Spleen (tissue), 11 donors: ENCODE results near the gene EP400. TPM values are rescaled to one million over a fixed set of nuclear protein-coding genes. Genes with fewer than 3 reads are reported as not detected.

Source experiments
- DNase-seq: peaks from one replicate; pipeline ENCODE4 v3.0.0-alpha.2; 2020
- H3K27ac ChIP-seq, 8 donors: fragments of 200-600 bp; sonication (generic) in 7 of 8; 1 replicate in 4 of 8; 2 replicates in 4 of 8; pipeline versions ENCODE4 v1.5.0 to v1.8.0; 2016 to 2021; ENCODE audit warnings: inconsistent platforms in 4 of 8, mild to moderate bottlenecking in 4 of 8, moderate library complexity in 1 of 8
- H3K27me3 ChIP-seq, 7 donors: fragments of 200-600 bp; sonication (generic) in 6 of 7; replicated peaks in 1 of 7; 1 replicate in 4 of 7; 2 replicates in 3 of 7; pipeline versions ENCODE4 v1.5.0 to v1.8.0; 2016 to 2021; ENCODE audit warnings: inconsistent platforms in 3 of 7, mild to moderate bottlenecking in 1 of 7
- H3K36me3 ChIP-seq, 6 donors: fragments of 200-600 bp; sonication (generic) in 5 of 6; 1 replicate in 4 of 6; 2 replicates in 2 of 6; pipeline versions ENCODE4 v1.5.0 to v1.8.0; 2016 to 2021; ENCODE audit warnings: inconsistent platforms in 2 of 6
- H3K4me1 ChIP-seq, 6 donors: fragments of 200-600 bp; sonication (generic) in 5 of 6; 1 replicate in 3 of 6; 2 replicates in 3 of 6; pipeline versions ENCODE4 v1.5.0 to v1.8.0; 2016 to 2021; ENCODE audit warnings: inconsistent platforms in 3 of 6
- H3K4me3 ChIP-seq, 8 donors: fragments of 200-600 bp; sonication (generic) in 7 of 8; 1 replicate in 4 of 8; 2 replicates in 4 of 8; pipeline versions ENCODE4 v1.5.0 to v1.8.0; 2016 to 2021; ENCODE audit warnings: inconsistent platforms in 4 of 8, mild to moderate bottlenecking in 4 of 8, moderate library complexity in 2 of 8
- H3K9me3 ChIP-seq, 8 donors: fragments of 200-600 bp; sonication (generic) in 7 of 8; 1 replicate in 4 of 8; 2 replicates in 4 of 8; pipeline versions ENCODE4 v1.5.0 to v1.8.0; 2016 to 2021; ENCODE audit warnings: inconsistent platforms in 4 of 8
- POLR2A ChIP-seq, 3 donors: fragments of 450-650 bp; IDR thresholded peaks; one replicate each; pipeline ENCODE4 v1.5.1; 2017; ENCODE audit warnings: antibody characterized with exemption in 3 of 3, mild to moderate bottlenecking in 1 of 3
- POLR2AphosphoS5 ChIP-seq, 3 donors: sonication (generic); formaldehyde crosslinking; IDR thresholded peaks; one replicate each; pipeline ENCODE4 v1.5.1; 2017; ENCODE audit warnings: antibody characterized with exemption in 3 of 3
- WGBS, 5 donors: extraction: QIAGEN DNeasy Blood & Tissue Kit in 3 of 5; methylation state at CpG; one replicate each; pipeline versions ENCODE4 v1.1.5 to v1.1.7; 2013 to 2018; 5-methylcytosine and 5-hydroxymethylcytosine counted together
- intact Hi-C: fragments of 100-400 bp; cut with DNase I; formaldehyde crosslinking; loops from one replicate; pipeline ENCODE4 v1.15.0; 2023; ENCODE audit warnings: low total_unique reads
- polyA plus RNA-seq, 3 donors: library from polyadenylated mRNA; stranded (reverse); fragments of 200-250 nt; gene quantifications; one replicate each; pipeline ENCODE4 v1.2.1, GENCODE V29; 2013
- total RNA-seq, 7 donors: library from RNA; depleted of rRNA in 3 of 7; stranded (reverse); fragments of >200 nt in 3 of 7; fragmentation: NEBNext Ultra II Directional in 4 of 7; extraction: Animal tissue kit (Norgen Biotek cat#: 25700) in 4 of 7; gene quantifications; one replicate each; pipeline versions ENCODE4 v1.1.0 to v1.2.1, GENCODE V29; 2016 to 2021
- TF ChIP-seq, protein P1 (sequence below), 11 experiments: fragments of 200-600 bp in 7 of 11; fragments of 450-650 bp in 4 of 11; sonication (generic) in 4 of 11; IDR thresholded peaks in 8 of 11; conservative IDR thresholded peaks in 3 of 11; 1 replicate in 7 of 11; 2 replicates in 4 of 11; pipeline versions ENCODE4 v1.4.0 to v1.8.0; 2016 to 2021; ENCODE audit warnings: antibody characterized with exemption in 11 of 11, inconsistent platforms in 4 of 11, mild to moderate bottlenecking in 1 of 11
- donor health status: healthy with polysubstance abuse.
- donor health status: DM: no; HTN: no; CAD: no; lungs with moderate emphysema.
- donor health status: DM: no; HTN: no; CAD: no.
- donor health status: Bipolar disorder and iron deficiency.
- donor health status: healthy.
- donor health status: DM: no; HTN: no; CAD: no.
- donor health status: DM: yes; HTN: yes; CAD: no.

EP400 gene
- total and polyA plus RNA-seq, 10 donors, result 11.8 to 70.2 (median 45.6) TPM

DNA sequence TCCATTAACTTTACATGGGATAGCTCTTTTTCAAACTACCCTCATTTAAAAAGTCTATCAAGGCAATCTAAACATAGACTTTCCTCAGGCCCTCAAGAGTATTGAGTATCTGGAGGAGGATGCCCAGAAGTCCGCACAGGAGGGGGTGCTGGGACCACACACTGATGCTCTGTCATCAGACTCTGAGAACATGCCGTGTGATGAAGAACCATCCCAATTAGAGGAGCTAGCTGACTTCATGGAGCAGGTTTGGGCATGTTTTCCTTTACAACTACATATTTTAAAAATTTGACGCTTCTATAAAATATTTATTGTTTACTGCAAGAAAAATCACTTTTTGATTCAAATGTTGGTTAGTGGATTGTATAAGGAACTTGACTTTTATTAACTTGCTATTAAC, 93.5 kb downstream of the EP400 start:
- no peak overlapping the region for H3K4me3 ChIP-seq
- no peak overlapping the region for H3K27ac ChIP-seq
- no peaks in the 10 kb centered on the region for H3K27me3 ChIP-seq
- no peaks in the 10 kb centered on the region for H3K9me3 ChIP-seq
- peaks cover 12 to 100% (median 75%) of the 10 kb centered on the region in 6 donors for H3K36me3 ChIP-seq
- WGBS, 5 donors, result 94 to 98% (median 97%) methylated on average over 3 of the region's 3 CpGs
- TF ChIP-seq POLR2A (IDR thresholded peaks at IDR 0.05), result no peak
- TF ChIP-seq, protein P1, sequence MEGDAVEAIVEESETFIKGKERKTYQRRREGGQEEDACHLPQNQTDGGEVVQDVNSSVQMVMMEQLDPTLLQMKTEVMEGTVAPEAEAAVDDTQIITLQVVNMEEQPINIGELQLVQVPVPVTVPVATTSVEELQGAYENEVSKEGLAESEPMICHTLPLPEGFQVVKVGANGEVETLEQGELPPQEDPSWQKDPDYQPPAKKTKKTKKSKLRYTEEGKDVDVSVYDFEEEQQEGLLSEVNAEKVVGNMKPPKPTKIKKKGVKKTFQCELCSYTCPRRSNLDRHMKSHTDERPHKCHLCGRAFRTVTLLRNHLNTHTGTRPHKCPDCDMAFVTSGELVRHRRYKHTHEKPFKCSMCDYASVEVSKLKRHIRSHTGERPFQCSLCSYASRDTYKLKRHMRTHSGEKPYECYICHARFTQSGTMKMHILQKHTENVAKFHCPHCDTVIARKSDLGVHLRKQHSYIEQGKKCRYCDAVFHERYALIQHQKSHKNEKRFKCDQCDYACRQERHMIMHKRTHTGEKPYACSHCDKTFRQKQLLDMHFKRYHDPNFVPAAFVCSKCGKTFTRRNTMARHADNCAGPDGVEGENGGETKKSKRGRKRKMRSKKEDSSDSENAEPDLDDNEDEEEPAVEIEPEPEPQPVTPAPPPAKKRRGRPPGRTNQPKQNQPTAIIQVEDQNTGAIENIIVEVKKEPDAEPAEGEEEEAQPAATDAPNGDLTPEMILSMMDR (IDR thresholded peaks at IDR 0.05 in 8 of 11, conservative IDR thresholded peaks at IDR 0.05 in 3 of 11), result no peak
- H3K4me1 ChIP-seq, result no peaks in the 10 kb centered on the region
- DNase-seq, result no peak
- intact Hi-C loops, result no loop called here

DNA sequence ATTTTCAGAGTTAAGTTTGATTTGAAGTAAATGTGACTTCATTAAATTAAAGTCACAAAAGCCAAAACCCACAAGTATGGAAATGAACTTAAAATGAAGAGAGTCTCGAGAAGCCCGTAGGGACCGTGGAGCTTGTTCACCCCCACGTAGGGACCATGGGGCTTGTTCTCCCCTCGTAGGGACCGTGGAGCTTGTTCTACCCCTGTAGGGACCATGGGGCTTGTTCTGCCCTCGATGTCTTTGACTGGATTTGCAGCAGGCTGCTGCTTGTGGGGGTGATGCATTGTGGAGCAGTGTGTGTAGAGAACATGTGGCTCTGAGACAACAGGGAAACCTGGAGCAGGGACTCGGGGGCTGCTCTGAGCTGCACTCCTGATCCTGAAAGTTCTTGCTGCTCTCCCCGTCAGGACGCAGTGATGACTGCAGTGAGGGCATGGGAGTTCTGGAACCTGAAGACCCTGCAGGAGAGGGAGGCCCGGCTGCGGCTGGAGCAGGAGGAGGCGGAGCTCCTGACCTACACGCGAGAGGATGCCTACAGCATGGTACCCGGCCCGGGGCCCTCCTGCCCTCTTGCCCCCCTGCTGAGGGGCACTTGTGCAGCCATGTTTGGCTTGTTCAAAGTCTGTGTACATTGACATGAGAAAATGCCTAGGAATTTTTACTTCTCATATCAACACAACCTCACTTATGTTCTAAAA, 94.2 kb downstream of the EP400 start:
- TF ChIP-seq, protein P1 (IDR thresholded peaks at IDR 0.05 in 8 of 11, conservative IDR thresholded peaks at IDR 0.05 in 3 of 11), result no peak
- peak in 1 of 3 donors; percentile 9 for TF ChIP-seq POLR2AphosphoS5 (IDR thresholded peaks at IDR 0.05)
- no peak for DNase-seq
- Histone ChIP-seq H3K27me3 (no peaks in the 10 kb centered on the region), H3K36me3 (peaks cover 12 to 100% (median 72%) of the 10 kb centered on the region in 6 donors), H3K4me1 (no peaks in the 10 kb centered on the region), H3K9me3 (no peaks in the 10 kb centered on the region), H3K4me3 (no peak overlapping the region), H3K27ac (no peak overlapping the region)
- 86 to 94% (median 92%) methylated on average over 17 of the region's 17 CpGs for WGBS, 5 donors
- intact Hi-C loops, result no loop called here

DNA sequence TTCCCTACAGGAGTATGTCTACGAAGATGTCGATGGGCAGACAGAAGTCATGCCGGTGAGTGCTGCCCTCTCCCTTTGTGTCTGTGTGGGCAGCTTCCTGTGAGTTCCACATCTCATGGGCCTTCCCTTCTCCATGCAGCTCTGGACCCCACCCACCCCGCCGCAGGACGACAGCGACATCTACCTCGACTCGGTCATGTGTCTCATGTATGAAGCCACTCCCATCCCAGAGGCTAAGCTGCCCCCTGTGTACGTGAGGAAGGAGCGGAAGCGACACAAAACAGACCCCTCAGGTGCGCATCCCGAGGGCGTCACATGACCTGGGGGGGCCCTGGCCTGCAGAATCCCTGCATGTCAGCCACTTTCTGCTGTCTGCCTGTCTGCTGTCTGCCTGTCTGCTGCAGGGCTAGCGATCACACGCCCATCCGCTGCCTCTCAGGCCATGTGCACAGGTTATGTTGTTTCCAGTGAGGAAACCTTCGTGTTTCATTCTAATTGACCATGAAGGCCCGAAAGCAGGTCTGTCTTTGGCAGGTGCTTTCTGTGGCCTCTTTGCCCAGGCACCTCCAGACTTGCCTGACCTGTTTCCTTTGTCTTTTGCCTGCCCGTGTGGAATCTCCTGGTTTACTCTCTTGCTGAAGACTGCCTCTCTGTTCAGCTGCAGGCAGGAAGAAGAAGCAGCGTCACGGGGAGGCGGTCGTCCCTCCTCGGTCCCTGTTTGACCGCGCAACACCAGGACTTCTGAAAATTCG, 95.1 kb downstream of the EP400 start:
- Histone ChIP-seq H3K27ac (no peak overlapping the region), H3K4me3 (no peak overlapping the region), H3K4me1 (no peaks in the 10 kb centered on the region), H3K36me3 (peaks cover 12 to 100% (median 71%) of the 10 kb centered on the region in 6 donors), H3K27me3 (no peaks in the 10 kb centered on the region), H3K9me3 (no peaks in the 10 kb centered on the region)
- no peak for TF ChIP-seq POLR2AphosphoS5 (IDR thresholded peaks at IDR 0.05)
- TF ChIP-seq POLR2A (IDR thresholded peaks at IDR 0.05), result no peak
- TF ChIP-seq, protein P1 (IDR thresholded peaks at IDR 0.05 in 8 of 11, conservative IDR thresholded peaks at IDR 0.05 in 3 of 11), result no peak
- peak; percentile 45 for DNase-seq
- WGBS, 5 donors, result 91 to 97% (median 96%) methylated on average over 28 to 29 of the region's 29 CpGs
- intact Hi-C loops, result no loop called here

DNA sequence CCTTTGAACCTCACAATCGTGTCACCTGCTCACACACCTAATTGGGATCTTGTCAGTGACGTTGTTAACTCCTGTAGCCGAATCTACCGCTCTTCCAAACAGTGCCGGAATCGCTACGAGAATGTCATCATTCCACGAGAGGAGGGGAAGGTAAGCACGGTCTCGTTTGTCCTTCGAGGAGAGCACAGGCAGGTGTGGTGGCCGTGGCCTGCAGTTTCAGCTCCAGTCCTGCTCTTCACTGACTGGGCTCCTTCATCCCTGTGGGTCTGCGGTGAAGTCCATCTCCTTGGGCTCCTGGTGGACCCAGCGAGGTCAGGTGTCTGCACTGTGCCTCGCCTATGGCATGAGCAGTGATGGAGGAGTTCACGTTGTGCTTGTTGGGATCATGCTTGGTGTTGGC, 96.0 kb downstream of the EP400 start:
- WGBS, 5 donors, result 93 to 97% (median 96%) methylated on average over 14 to 16 of the region's 16 CpGs
- Histone ChIP-seq H3K4me1 (no peaks in the 10 kb centered on the region), H3K27me3 (no peaks in the 10 kb centered on the region), H3K9me3 (no peaks in the 10 kb centered on the region), H3K4me3 (no peak overlapping the region), H3K27ac (no peak overlapping the region), H3K36me3 (peaks cover 16 to 100% (median 73%) of the 10 kb centered on the region in 6 donors)
- intact Hi-C loops, result no loop called here
- DNase-seq, result peak; percentile 50
- TF ChIP-seq POLR2A (IDR thresholded peaks at IDR 0.05) (no peak), POLR2AphosphoS5 (IDR thresholded peaks at IDR 0.05) (no peak)
- TF ChIP-seq, protein P1 (IDR thresholded peaks at IDR 0.05 in 8 of 11, conservative IDR thresholded peaks at IDR 0.05 in 3 of 11), result no peak
